ENCODE results near the gene MICAL2.

The MICAL2 gene

DNA sequence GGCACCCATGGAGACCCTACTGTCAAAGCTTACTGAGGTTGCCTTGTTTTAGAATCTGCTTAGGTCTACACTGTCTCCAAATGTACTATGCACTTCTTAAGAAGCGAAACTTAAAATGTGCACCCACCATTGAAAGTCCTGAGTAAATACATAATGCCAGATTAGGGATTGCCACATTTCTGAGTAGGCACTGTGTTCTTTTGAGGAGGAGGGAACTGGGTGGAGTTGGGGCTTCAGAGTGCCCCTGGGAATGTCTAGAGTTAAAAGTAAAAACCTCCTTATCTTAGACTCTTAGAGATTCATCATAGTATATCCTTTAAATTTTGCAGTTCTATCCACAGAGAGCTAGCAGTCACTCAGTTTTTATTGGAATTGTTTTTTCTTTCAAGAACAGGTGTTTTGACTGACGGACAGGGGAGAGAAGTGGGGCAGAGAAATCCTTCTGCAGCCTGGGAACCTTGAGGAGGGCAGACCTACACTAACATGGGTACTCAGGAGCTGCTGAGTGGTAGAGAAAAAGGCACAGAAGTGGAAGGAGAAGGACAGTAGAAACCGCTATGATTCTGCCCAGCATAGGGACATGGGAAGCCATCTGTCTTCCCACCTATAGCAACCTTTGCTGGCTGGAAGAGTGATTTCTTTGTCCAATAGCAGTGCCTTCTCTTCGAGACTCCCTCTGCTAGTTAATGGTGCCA, 33.4 kb upstream of the MICAL2 start:
- no peak for DNase-seq (ENCODE audit: low read depth)

- DNase-seq (ENCODE audit: low read depth) = no peak
These were observed 32.7 kb upstream of the MICAL2 start for GRCh38 chr11:12077535-12078280.

DNA sequence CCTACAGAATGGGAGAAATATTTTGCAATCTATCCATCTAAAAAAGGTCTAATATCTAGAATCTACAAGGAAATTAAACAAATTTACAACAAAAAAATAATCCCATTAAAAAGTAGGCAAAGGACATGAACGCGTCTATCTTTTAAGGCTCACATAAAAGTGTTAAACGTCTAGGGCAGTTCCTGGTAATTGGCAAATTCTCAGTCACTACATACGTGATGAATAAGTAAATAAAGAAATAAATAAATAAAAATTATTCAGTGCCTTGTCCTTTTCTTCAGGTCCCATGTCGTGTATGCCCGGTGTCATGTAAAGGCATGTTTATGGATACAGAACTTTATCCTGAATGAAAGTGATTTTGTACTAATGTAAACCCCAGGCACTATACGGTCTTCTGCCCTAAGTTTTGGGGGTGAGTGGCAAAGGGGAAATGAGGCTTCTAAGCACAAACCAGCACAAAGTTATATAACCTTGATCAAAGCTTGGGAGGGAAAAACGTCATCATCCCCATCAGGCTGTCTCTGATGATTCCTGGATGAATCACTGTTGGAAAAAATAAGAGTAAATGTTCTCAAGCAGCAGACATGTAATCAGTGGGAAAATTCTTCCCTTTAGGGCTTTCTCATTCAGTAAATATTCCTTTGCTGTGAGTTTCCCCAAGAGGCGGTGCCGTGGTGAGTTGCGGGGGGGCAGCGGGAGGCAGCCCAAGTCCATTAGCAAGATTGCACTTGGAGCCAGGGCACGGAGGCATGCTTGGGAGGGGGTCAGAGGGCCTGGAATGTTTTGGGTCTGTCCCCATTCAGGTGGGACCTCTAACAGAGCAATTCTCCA, 30.4 kb upstream of the MICAL2 start:
- DNase-seq (ENCODE audit: low read depth) = no peak

- no peak for DNase-seq (ENCODE audit: low read depth)
These were observed 27.0 kb upstream of the MICAL2 start for GRCh38 chr11:12083380-12083779.

- DNase-seq (ENCODE audit: low read depth) = no peak
These were observed 26.1 kb upstream of the MICAL2 start for GRCh38 chr11:12084256-12084655.

DNA sequence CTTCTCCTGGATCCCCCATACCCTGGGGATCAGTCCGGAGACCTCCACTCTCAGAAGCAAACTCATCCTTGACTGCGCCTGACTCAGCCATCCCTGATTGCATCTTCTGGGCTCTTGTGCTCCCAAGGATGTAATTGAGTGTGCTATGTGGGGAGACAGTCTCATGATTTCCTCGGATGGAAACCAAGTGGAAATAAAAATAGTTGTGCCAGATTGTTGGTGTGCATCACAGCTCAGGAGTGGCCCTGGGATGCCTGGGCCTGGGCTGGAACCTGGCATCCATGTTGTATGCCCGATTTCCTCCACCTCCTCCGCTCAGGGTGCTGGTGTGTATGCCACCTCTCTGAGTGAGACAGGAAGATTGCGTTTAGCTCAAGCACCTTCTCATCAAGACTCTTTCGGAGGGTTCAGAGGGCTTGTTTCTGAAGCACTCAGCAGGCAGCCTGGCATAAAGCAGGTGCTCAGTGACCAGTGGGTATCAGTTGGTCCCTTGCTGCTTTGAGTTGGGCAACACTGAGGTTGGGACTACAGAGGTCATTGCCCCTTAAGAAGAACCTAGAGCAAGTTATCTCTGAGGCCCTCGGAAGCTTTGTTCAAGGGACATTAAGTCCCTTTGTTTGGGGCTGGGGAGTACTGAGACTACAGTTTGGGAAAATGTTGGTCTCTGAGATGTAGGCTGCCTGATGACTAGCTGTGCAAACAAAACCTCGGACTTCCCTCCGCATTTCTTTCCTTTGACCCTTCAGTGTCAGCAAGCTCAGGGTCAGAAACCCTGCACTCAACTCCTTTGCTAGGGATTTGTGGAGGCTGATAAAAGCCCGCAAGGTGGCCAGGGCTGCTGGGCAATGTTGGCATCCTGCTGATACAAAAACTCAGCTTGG, 24.8 kb upstream of the MICAL2 start:
- no peak for DNase-seq (ENCODE audit: low read depth)

DNA sequence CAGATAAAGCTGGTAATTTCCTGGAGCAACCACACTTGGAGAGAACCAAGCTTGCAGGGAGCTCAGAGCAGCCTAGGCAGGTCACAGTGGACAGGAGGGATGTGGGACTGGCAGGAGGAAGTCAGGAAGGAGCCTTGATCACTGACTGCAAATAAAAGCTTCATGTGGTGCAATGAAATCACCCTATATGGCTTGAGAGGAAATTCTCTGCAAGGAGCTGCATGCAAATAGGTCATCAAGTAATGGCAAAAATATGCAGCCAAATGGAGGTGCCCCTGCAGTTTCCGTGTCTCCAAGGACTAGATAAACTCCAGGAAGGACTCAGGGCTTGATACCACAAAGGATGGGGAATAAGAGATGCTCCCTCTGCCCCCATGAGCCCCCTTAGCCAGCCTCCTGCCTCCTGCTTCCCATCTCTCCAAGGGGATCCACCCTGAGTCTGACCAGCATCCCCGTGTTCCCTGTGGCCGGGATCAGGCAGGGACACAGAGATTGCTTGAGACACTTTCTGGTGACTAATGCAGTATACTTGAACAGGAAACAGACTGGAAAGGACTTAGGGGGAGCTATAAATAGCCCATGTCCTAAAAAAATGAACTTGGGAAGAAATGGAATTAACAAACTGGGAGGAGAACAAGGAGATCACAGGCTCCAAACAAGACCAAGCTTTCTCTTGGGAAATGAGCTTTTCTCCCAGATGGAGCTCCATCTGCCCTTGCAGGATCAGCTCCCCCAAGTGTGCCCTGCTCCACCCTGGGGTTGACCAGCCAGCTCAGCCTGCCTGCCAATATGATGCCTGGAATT, 23.9 kb upstream of the MICAL2 start:
- DNase-seq (ENCODE audit: low read depth) = no peak

DNA sequence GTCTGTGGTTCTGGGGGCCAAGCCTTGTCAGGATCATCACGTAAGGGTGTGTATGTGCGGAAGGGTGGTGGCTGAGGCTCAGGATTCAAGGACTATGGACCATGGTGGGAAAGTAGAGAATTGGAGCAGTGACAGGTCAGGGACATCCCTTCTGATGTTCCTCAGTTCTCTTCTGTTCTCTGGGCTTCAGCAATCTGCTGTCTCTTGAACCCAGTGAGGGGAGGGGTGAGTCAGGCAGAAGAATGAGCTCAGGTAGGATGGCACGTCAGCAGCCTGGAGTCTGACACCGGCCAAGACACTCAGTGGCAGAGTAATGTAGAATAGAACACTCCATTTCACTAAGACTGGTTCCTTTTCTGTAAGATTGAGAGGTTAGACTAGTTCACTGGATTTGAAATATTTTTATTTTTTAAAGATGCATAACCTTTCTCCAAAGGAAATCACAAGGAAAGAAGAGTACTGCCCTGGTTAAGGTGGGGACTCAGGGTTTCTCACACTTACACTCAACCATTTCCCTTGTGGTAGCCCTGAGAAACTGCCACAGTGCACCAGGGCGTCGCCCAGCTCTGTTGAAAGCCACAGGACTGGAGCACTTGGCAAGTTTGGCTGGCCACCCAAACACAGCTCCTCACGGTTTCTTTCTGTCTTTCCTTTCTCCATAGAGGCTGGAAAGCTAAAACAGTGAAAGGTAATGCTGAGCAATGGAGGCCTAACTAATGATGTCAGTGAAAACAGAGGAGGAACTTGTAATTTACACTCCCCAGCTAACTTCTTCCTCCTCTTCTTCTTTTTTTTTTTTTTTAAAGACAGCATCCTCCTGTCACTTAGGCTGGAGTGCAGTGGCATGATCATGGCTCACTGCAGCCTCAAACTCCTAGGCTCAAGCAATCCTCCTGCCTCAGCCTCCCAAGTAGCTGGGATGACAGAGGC, 23.1 kb upstream of the MICAL2 start:
- no peak for DNase-seq (ENCODE audit: low read depth)

GRCh38 chr11:12088047-12088481, 22.3 kb upstream of the MICAL2 start:
- DNase-seq (ENCODE audit: low read depth) = no peak

DNA sequence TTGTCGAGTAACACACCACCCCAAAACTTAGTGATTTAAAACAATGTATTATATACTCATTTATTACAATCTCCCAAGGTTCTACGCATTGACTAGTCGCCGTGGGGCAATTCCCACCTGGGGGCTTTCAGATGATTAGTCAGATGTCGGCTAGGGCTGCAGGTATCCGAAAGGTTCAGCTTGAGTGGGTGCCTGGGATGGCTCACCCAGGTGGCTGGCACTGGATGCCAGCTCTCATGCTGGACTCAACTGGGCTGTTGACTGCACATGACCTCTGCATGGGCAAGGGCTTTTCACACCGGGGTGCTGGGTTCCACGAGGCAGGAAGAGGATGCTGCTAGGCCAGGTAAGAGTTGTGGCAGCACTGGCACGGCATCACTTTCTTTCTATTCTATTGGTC, 21.9 kb upstream of the MICAL2 start:
- no peak for DNase-seq (ENCODE audit: low read depth)

DNA sequence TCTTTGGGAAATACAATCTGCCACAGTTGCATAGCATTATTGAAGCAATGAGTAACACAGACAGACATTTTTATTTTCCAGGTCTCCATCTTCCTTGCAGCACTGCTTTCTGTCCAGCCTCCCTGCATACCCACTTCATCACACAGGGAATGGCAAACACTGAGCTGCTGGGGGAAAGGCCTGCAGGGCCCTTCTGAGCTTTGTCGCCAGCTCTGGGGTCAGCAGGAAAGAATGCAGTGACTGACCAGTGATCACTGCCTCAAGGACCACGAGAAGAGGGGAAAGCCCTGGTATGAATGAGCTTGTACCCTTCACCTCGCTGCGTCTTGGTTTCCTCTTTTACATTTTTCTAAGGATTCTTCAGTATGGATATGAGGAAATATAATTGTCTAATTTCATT, 21.3 kb upstream of the MICAL2 start:
- no peak for DNase-seq (ENCODE audit: low read depth)

DNA sequence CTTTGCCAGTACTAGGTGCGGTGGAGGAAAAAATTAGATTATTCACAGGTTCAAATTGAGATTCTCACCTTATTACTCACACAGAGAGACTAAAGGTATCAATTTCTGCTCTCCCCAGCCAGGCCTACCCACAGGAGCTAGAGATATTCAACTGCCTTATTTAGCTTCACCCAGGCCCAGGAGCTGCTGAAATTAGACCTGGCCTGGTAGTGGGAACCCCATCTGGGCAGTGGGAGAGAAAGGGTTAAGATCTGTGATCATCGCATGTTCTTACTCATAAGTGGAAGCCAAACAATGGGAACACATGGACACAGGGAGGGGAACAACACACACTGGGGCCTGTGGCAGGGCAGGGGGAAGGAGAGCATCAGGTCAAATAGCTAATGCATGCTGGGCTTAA, 20.9 kb upstream of the MICAL2 start:
- DNase-seq (ENCODE audit: low read depth) = no peak

- DNase-seq (ENCODE audit: low read depth) = no peak
These were observed 20.3 kb upstream of the MICAL2 start for GRCh38 chr11:12090061-12090591.

- DNase-seq (ENCODE audit: low read depth) = no peak
These were observed 19.6 kb upstream of the MICAL2 start for GRCh38 chr11:12090761-12091258.

- no peak for DNase-seq (ENCODE audit: low read depth)
These were observed 18.3 kb upstream of the MICAL2 start for GRCh38 chr11:12091956-12092558.

- DNase-seq (ENCODE audit: low read depth) = no peak
These were observed 17.7 kb upstream of the MICAL2 start for GRCh38 chr11:12092714-12093113.

DNA sequence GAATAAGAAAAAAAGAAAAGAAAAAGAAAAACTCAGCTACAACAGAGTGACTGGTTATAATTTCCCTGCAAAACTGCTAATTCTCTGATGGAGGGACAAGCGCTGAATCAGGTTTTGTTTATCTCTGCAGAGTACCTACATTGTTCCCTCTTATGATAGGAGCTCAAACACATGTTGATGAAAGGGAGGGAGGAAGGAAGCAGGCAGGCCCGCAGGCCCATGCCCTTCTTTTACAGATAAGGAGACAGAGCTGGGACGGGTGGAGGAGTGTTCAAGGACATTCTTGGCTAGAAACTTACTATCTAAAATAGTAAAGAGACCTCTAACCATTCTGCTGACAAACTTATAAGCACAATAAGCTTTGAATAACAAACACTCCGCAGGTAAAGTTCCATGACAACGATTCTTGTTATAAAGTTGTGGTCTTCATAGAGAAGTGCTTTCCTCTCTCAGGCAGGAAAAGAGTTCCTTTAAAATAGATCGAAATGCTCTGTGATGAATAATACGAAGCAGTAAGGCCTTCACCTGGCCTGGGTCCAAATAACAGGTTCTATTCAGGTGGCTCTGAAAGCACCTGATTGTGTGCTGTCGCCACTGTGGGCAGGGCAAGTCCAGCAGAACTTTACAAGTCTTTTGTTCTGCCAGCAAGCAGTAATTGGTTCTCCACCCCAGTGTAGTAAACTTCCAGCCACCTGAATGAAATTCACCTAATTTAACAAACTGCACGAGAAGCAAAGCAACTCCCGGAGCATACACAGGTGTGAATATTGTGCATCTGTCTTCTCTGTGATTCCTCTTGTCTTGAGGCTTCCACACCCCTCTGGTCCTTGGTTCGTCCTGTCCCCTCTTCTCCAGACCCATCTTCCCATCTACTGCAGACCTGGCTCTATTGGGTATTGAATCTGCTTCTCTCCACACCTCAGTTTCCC, 15.3 kb upstream of the MICAL2 start:
- no peak for DNase-seq (ENCODE audit: low read depth)

- DNase-seq (ENCODE audit: low read depth) = no peak
These were observed 13.2 kb upstream of the MICAL2 start for GRCh38 chr11:12097219-12097618.
